ENCODE results near the gene FGB. TPM values are rescaled to one million over a fixed set of nuclear protein-coding genes. Genes with fewer than 3 reads are reported as not detected.
"Not testable (repeated sequence)": the region's sequence is repeated elsewhere in the genome, so short reads cannot be mapped to it uniquely, and the experiment has no call there.

The FGB gene
- total RNA-seq, 1 donor from 2014 or later = not detected

GRCh38 chr4:154588198-154588597, 25.4 kb downstream of the FGB start:
- no peaks in the 10 kb centered on the region for H3K27me3 Mint-ChIP-seq (ENCODE audit: unreplicated experiment)
- no peak overlapping the region for H3K27ac Mint-ChIP-seq (ENCODE audit: unreplicated experiment)
- H3K4me1 Mint-ChIP-seq (ENCODE audit: low read depth, unreplicated experiment) = no peaks in the 10 kb centered on the region
- H3K36me3 Mint-ChIP-seq (ENCODE audit: unreplicated experiment) = no peaks in the 10 kb centered on the region
- H3K4me3 Mint-ChIP-seq (ENCODE audit: unreplicated experiment) = no peak overlapping the region
- H3K9me3 Mint-ChIP-seq (ENCODE audit: unreplicated experiment) = no peaks in the 10 kb centered on the region
- DNase-seq = no peak
- no peak for TF ChIP-seq CTCF (IDR thresholded peaks at IDR 0.05; ENCODE audit: partially characterized antibody, unreplicated experiment)

GRCh38 chr4:154589296-154590197, 26.7 kb downstream of the FGB start:
- H3K9me3 Mint-ChIP-seq (ENCODE audit: unreplicated experiment) = no peaks in the 10 kb centered on the region
- H3K4me1 Mint-ChIP-seq (ENCODE audit: low read depth, unreplicated experiment) = no peaks in the 10 kb centered on the region
- no peak overlapping the region for H3K27ac Mint-ChIP-seq (ENCODE audit: unreplicated experiment)
- no peak for TF ChIP-seq CTCF (IDR thresholded peaks at IDR 0.05; ENCODE audit: partially characterized antibody, unreplicated experiment)
- no peaks in the 10 kb centered on the region for H3K27me3 Mint-ChIP-seq (ENCODE audit: unreplicated experiment)
- no peak for DNase-seq
- H3K4me3 Mint-ChIP-seq (ENCODE audit: unreplicated experiment) = no peak overlapping the region
- no peaks in the 10 kb centered on the region for H3K36me3 Mint-ChIP-seq (ENCODE audit: unreplicated experiment)

DNA sequence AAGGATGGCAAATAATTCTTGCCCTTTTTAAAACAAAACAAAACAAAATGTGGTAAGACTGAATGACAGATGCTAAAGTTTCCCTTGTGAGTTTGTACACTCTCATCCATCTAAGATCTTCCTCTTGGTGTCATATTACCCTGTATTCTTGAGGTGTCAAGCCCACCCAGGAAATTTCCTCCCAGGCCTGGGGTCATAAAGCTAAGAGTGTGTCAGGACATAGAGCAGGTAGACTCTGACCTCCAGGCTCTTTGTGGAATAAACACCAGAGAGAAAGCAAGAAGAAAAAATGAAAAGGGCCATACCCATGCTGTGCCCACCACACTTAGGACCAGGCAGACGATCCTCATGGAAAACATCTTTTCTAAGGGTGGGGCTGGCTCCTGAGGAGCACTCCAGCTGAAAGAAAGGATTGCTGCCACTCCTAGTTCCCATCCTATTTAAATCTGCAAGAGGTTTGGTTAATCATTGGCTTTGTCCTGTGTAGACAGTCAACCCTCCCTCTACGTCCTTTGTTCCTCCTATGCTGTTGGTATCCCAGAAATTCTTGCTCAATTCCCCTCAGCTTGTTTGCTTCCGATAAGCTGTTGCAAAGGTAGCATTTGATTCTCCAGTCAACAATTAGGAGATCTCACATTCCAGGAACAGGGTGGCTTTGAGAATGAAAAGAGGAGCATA, 27.7 kb downstream of the FGB start, which contains the start of gene FGA:
Gene FGA, minus strand, starts transcription at position 414 of the 678 bp plus-strand sequence. Its CDS starts 55 bp downstream, at position 359.
- no peaks in the 10 kb centered on the region for H3K4me1 Mint-ChIP-seq (ENCODE audit: low read depth, unreplicated experiment)
- no peak for DNase-seq
- H3K27ac Mint-ChIP-seq (ENCODE audit: unreplicated experiment) = no peak within 1 kb of the TSS
- no peak within 1 kb of the TSS for H3K4me3 Mint-ChIP-seq (ENCODE audit: unreplicated experiment)
- H3K27me3 Mint-ChIP-seq (ENCODE audit: unreplicated experiment) = no peaks in the 10 kb centered on the region
- no peaks in the 10 kb centered on the region for H3K9me3 Mint-ChIP-seq (ENCODE audit: unreplicated experiment)
- no peaks in the 10 kb centered on the region for H3K36me3 Mint-ChIP-seq (ENCODE audit: unreplicated experiment)
- no peak for TF ChIP-seq CTCF (IDR thresholded peaks at IDR 0.05; ENCODE audit: partially characterized antibody, unreplicated experiment)

DNA sequence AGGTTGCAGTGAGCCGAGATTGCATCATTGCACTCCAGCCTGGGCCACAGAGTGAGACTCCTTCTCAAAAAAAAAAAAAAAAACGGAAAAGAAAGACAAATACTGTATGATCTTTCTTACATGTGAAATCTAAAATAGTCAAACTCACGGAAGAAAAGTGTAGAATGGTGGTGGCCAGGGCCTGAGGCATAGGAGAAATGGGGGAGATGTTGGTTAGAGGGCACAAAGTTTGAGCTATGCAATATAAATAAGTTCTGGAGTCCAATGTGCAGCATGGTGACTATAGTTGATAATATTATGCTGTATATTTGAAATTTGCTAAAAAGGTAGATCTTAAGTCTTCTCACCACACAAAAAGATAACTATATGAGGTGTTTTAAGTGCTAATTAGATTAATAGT, 29.1 kb downstream of the FGB start:
- no peak overlapping the region for H3K4me3 Mint-ChIP-seq (ENCODE audit: unreplicated experiment)
- H3K4me1 Mint-ChIP-seq (ENCODE audit: low read depth, unreplicated experiment) = no peaks in the 10 kb centered on the region
- H3K27me3 Mint-ChIP-seq (ENCODE audit: unreplicated experiment) = no peaks in the 10 kb centered on the region
- no peak for DNase-seq
- no peak for TF ChIP-seq CTCF (IDR thresholded peaks at IDR 0.05; ENCODE audit: partially characterized antibody, unreplicated experiment)
- no peak overlapping the region for H3K27ac Mint-ChIP-seq (ENCODE audit: unreplicated experiment)
- no peaks in the 10 kb centered on the region for H3K9me3 Mint-ChIP-seq (ENCODE audit: unreplicated experiment)
- no peaks in the 10 kb centered on the region for H3K36me3 Mint-ChIP-seq (ENCODE audit: unreplicated experiment)

- no peak overlapping the region for H3K27ac Mint-ChIP-seq (ENCODE audit: unreplicated experiment)
- no peaks in the 10 kb centered on the region for H3K9me3 Mint-ChIP-seq (ENCODE audit: unreplicated experiment)
Observed at GRCh38 chr4:154593868-154594267, 31.1 kb downstream of the FGB start.

GRCh38 chr4:154594343-154594742, 31.5 kb downstream of the FGB start:
- not testable (repeated sequence) for H3K27ac Mint-ChIP-seq (ENCODE audit: unreplicated experiment); DNase-seq; H3K4me1 Mint-ChIP-seq (ENCODE audit: low read depth, unreplicated experiment); H3K36me3 Mint-ChIP-seq (ENCODE audit: unreplicated experiment); H3K27me3 Mint-ChIP-seq (ENCODE audit: unreplicated experiment); H3K9me3 Mint-ChIP-seq (ENCODE audit: unreplicated experiment); H3K4me3 Mint-ChIP-seq (ENCODE audit: unreplicated experiment)

More at GRCh38 chr4:154593868-154594267, 31.1 kb downstream of the FGB start:
- no peaks in the 10 kb centered on the region for H3K4me1 Mint-ChIP-seq (ENCODE audit: low read depth, unreplicated experiment)
- no peaks in the 10 kb centered on the region for H3K27me3 Mint-ChIP-seq (ENCODE audit: unreplicated experiment)
- no peaks in the 10 kb centered on the region for H3K36me3 Mint-ChIP-seq (ENCODE audit: unreplicated experiment)
- DNase-seq = no peak
- no peak for TF ChIP-seq CTCF (IDR thresholded peaks at IDR 0.05; ENCODE audit: partially characterized antibody, unreplicated experiment)
- no peak overlapping the region for H3K4me3 Mint-ChIP-seq (ENCODE audit: unreplicated experiment)

All from glutamatergic neuron (in vitro differentiated cells).